Measurements from ENCODE around the gene ZNF618. TPM values are rescaled to one million over a fixed set of nuclear protein-coding genes. Genes with fewer than 3 reads are reported as not detected.

Gene ZNF618
- total RNA-seq, 2 experiments from 2014 or later, result 0.22 to 0.27 TPM

DNA sequence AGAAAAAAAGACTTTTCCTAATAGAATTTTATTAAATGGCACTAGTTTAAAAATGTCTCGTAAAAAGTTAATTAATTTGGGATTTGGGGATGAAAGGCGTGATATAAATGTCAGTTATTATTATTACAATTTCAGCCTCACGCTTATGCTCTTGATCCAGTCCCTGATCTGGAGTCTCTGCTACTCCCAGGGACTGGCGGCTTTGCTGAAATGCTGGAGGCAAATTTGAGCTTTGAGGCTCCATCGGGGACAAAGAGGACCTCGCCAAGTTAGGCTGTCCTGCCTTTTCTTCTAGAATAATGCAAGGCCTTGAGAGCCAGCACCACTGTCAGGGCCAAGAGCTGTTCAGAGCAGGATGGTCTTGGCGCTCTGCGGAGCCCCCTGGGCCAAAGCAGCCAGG, 69.7 kb downstream of the ZNF618 start:
- Mint-ChIP-seq H3K9me3 (no peaks in the 10 kb centered on the region), H3K27ac (no peak overlapping the region), H3K36me3 (ENCODE audit: low read depth) (no peaks in the 10 kb centered on the region), H3K4me3 (no peak overlapping the region), H3K27me3 (no peaks in the 10 kb centered on the region), H3K4me1 (ENCODE audit: low read depth) (no peaks in the 10 kb centered on the region)
- TF ChIP-seq, protein P1, sequence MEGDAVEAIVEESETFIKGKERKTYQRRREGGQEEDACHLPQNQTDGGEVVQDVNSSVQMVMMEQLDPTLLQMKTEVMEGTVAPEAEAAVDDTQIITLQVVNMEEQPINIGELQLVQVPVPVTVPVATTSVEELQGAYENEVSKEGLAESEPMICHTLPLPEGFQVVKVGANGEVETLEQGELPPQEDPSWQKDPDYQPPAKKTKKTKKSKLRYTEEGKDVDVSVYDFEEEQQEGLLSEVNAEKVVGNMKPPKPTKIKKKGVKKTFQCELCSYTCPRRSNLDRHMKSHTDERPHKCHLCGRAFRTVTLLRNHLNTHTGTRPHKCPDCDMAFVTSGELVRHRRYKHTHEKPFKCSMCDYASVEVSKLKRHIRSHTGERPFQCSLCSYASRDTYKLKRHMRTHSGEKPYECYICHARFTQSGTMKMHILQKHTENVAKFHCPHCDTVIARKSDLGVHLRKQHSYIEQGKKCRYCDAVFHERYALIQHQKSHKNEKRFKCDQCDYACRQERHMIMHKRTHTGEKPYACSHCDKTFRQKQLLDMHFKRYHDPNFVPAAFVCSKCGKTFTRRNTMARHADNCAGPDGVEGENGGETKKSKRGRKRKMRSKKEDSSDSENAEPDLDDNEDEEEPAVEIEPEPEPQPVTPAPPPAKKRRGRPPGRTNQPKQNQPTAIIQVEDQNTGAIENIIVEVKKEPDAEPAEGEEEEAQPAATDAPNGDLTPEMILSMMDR (IDR thresholded peaks at IDR 0.05), result no peak
- DNase-seq (no peak), ATAC-seq (no peak)
- ChIA-PET POLR2A (no interaction called here), CTCF (no interaction called here)
- intact Hi-C loops (cut with micrococcal nuclease), result no loop called here

DNA sequence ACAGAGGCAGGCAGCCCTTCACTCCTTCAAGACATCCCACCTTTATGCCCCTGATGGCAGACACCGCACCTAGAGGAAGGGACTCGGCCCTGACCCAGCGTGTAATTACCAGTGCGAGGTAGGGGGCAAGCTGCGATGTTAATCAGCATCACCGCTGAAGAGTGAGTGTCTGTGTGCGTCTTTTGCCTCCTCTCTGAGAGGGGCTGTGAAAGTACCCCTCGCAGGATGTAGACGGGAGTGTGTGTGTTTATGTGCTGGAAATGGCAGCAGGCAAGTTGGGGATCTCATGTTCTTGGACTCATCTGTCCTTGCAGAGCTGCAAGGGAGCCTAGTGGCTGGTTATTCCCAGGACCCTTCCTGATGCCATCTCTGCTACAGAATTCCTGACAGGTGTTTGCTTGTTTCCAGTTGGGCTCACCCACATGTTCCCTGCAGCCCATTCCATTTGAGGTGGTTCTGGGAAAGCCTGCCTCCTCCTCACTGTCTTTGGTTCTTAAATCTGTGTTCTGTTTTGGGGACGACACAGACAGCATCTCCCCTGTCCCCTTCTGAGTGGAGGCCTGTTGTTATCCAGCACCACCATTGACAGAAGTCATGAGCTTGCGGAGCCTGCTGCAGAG, 70.5 kb downstream of the ZNF618 start:
- Mint-ChIP-seq H3K4me1 (ENCODE audit: low read depth) (no peaks in the 10 kb centered on the region), H3K4me3 (no peak overlapping the region), H3K27me3 (no peaks in the 10 kb centered on the region), H3K9me3 (no peaks in the 10 kb centered on the region), H3K27ac (no peak overlapping the region), H3K36me3 (ENCODE audit: low read depth) (no peaks in the 10 kb centered on the region)
- DNase-seq (no peak), ATAC-seq (no peak)
- POLR2A ChIA-PET, result no interaction called here
- CTCF ChIA-PET, result no interaction called here
- TF ChIP-seq, protein P1 (IDR thresholded peaks at IDR 0.05), result no peak
- intact Hi-C loops (cut with micrococcal nuclease), result no loop called here

DNA sequence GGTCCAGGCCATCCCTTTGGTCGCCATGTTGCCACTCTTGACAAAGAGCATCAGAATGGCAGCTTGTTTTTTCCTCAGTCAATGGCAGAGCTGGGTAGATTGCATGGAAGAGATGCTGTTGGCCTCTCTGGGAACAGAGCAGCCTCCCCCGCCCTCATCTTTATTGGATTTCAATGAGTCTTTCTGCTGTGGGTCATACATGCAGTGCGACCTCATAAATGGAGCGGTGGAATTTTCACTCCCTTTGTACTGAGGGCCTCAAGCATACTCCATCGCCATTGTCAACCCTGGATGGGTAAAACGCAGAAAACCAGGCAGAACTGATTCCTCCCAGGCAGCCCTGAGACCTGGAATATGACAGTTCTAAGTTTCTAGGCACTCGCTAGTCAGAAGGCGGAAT, 71.8 kb downstream of the ZNF618 start:
- Mint-ChIP-seq H3K27ac (no peak overlapping the region), H3K36me3 (ENCODE audit: low read depth) (no peaks in the 10 kb centered on the region), H3K27me3 (no peaks in the 10 kb centered on the region), H3K4me3 (no peak overlapping the region), H3K4me1 (ENCODE audit: low read depth) (no peaks in the 10 kb centered on the region), H3K9me3 (no peaks in the 10 kb centered on the region)
- intact Hi-C loops (cut with micrococcal nuclease), result no loop called here
- TF ChIP-seq, protein P1 (IDR thresholded peaks at IDR 0.05), result no peak
- CTCF ChIA-PET, result no interaction called here
- DNase-seq, result no peak
- ATAC-seq, result no peak
- POLR2A ChIA-PET, result no interaction called here

DNA sequence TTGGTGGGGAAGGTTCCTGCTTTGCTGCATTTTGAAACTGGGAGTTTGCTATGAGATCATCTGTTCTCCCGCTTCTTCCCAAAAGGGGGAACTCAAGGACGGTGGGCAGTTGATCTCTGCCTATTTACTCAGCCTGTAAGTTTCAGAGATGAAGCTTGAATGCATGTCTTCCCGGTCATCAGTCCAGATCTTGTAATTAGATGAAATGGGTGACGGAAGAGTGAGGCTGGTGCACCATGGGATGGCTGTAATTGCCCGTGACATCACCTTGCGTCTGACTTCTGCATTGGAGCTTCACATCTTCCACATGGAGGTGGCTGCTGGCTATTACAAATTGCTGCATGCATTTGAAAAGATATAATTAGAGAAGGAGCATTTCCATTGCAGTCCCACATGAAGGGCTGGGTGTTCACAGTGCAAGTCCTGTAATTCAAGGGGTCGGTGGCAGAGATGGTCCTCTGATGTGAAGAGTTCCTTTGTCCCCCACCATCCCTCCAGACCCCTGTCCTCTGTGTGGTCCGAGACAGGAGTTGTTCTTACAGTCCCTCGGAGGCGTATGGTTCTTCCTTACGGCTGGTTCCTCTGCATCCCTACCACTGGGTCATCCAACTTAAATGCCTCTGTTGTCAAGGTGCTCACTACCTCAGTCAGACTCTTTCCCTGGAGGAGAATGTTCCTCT, 72.9 kb downstream of the ZNF618 start:
- ATAC-seq, result no peak
- H3K27ac Mint-ChIP-seq, result no peak overlapping the region
- no peaks in the 10 kb centered on the region for H3K4me1 Mint-ChIP-seq (ENCODE audit: low read depth)
- CTCF ChIA-PET, result no interaction called here
- no peaks in the 10 kb centered on the region for H3K36me3 Mint-ChIP-seq (ENCODE audit: low read depth)
- POLR2A ChIA-PET, result no interaction called here
- no peak for DNase-seq
- H3K9me3 Mint-ChIP-seq, result no peaks in the 10 kb centered on the region
- TF ChIP-seq, protein P1 (IDR thresholded peaks at IDR 0.05), result no peak
- H3K4me3 Mint-ChIP-seq, result no peak overlapping the region
- intact Hi-C loops (cut with micrococcal nuclease), result no loop called here
- H3K27me3 Mint-ChIP-seq, result no peaks in the 10 kb centered on the region

DNA sequence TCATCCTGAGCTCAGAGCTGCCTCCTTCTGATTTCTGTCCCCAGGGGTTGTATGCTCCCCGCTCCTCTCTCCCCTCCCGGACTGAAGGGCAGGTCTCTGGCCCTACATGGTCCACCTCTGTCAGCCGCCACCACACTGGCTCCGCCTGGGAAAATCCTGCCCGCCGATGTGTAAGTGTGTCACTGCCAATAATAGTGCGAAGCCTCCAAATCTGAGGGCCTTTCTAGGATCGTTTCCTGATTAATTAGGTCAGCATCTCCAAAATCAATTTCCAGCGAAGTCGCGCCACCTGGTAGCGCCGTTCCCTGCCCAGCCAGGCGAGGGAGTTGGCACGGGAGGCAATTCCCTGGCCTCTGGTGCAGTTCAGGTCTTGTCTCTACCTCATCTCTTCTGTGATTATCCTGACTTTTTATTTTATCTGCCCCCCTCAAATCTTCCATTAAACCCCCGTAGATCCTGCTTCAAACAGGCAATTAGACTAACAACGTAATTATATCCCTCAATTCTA, 73.5 kb downstream of the ZNF618 start:
- intact Hi-C loops (cut with micrococcal nuclease), result no loop called here
- ChIA-PET CTCF (no interaction called here), POLR2A (no interaction called here)
- ATAC-seq (no peak), DNase-seq (no peak)
- H3K4me1 Mint-ChIP-seq (ENCODE audit: low read depth), result no peaks in the 10 kb centered on the region
- H3K27ac Mint-ChIP-seq, result no peak overlapping the region
- H3K36me3 Mint-ChIP-seq (ENCODE audit: low read depth), result no peaks in the 10 kb centered on the region
- no peaks in the 10 kb centered on the region for H3K27me3 Mint-ChIP-seq
- H3K4me3 Mint-ChIP-seq, result no peak overlapping the region
- TF ChIP-seq, protein P1 (IDR thresholded peaks at IDR 0.05), result no peak
- H3K9me3 Mint-ChIP-seq, result no peaks in the 10 kb centered on the region
